Gastroesophageal sphincter (tissue), 3 donors: ENCODE measurements around the gene CIITA.

Experiments
- CTCF ChIP-seq, 4 experiments: fragments of 200-600 bp in 2 of 4; fragments of 450-650 bp in 2 of 4; sonication (generic) in 1 of 4; IDR thresholded peaks; one replicate each; pipeline ENCODE4 v1.5.1; 2017 to 2019; ENCODE audit warnings: antibody characterized with exemption in 4 of 4, mild to moderate bottlenecking in 2 of 4, moderate library complexity in 2 of 4
- EP300 ChIP-seq: sonication (generic); formaldehyde crosslinking; IDR thresholded peaks from one replicate; pipeline ENCODE4 v1.6.1; 2017; ENCODE audit warnings: antibody characterized with exemption, mild to moderate bottlenecking
- POLR2A ChIP-seq, 2 donors: fragments of 450-650 bp; IDR thresholded peaks; one replicate each; pipeline ENCODE4 v1.6.1; 2017; ENCODE audit warnings: antibody characterized with exemption in 2 of 2, mild to moderate bottlenecking in 2 of 2, moderate library complexity in 1 of 2
- POLR2AphosphoS5 ChIP-seq: sonication (generic); formaldehyde crosslinking; IDR thresholded peaks from one replicate; pipeline ENCODE4 v1.6.1; 2017; ENCODE audit warnings: antibody characterized with exemption

- TF ChIP-seq CTCF (IDR thresholded peaks at IDR 0.05) (no peak), POLR2A (IDR thresholded peaks at IDR 0.05) (no peak), EP300 (no peak), POLR2AphosphoS5 (no peak)
These were observed 30.1 kb downstream of the CIITA start for GRCh38 chr16:10906914-10907756.
